ENCODE data around the gene HMGB1.
A peak's percentile ranks its signal among the peaks of the same experiment; 100 is the strongest.
"Not testable (repeated sequence)": the region's sequence is repeated elsewhere in the genome, so short reads cannot be mapped to it uniquely, and the experiment has no call there.

HMGB1 gene

GRCh38 chr13:30464496-30465342 is 1.0 kb downstream of the HMGB1 start:
- DNase-seq: peak; percentile 42

GRCh38 chr13:30463787-30464495 is 1.8 kb downstream of the HMGB1 start:
- DNase-seq: no peak

GRCh38 chr13:30461279-30462066 is 4.3 kb downstream of the HMGB1 start:
- not testable (repeated sequence) for DNase-seq

GRCh38 chr13:30457306-30457891 is 8.3 kb downstream of the HMGB1 start:
- no peak for DNase-seq

GRCh38 chr13:30456290-30456689 is 9.4 kb downstream of the HMGB1 start:
- no peak for DNase-seq

- no peak for DNase-seq
These were observed 10.7 kb downstream of the HMGB1 start for GRCh38 chr13:30454991-30455390.

GRCh38 chr13:30453727-30454126 is 12.0 kb downstream of the HMGB1 start:
- no peak for DNase-seq

GRCh38 chr13:30451476-30451875 is 14.3 kb downstream of the HMGB1 start:
- not testable (repeated sequence) for DNase-seq

- no peak for DNase-seq
These were observed 15.7 kb downstream of the HMGB1 start for GRCh38 chr13:30450066-30450465.

- DNase-seq: no peak
These were observed 17.3 kb downstream of the HMGB1 start for GRCh38 chr13:30448441-30448840.

- DNase-seq: no peak
These were observed 19.6 kb downstream of the HMGB1 start for GRCh38 chr13:30446126-30446500.

GRCh38 chr13:30443957-30444404 is 21.8 kb downstream of the HMGB1 start:
- no peak for DNase-seq

GRCh38 chr13:30443491-30443890 is 22.2 kb downstream of the HMGB1 start:
- not testable (repeated sequence) for DNase-seq

- DNase-seq: no peak
These were observed 22.8 kb downstream of the HMGB1 start for GRCh38 chr13:30442926-30443325.

GRCh38 chr13:30440910-30441703 is 24.6 kb downstream of the HMGB1 start:
- DNase-seq: no peak

GRCh38 chr13:30438286-30438685 is 27.4 kb downstream of the HMGB1 start:
- no peak for DNase-seq

GRCh38 chr13:30437177-30437576 is 28.6 kb downstream of the HMGB1 start:
- DNase-seq: no peak

- no peak for DNase-seq
These were observed 29.8 kb downstream of the HMGB1 start for GRCh38 chr13:30435911-30436451.

- no peak for DNase-seq
These were observed 34.3 kb downstream of the HMGB1 start for GRCh38 chr13:30431269-30431940.

GRCh38 chr13:30429721-30430694 is 35.7 kb downstream of the HMGB1 start:
- no peak for DNase-seq
